Measurements from ENCODE around the gene LTF.
"Not testable (repeated sequence)": the region's sequence is repeated elsewhere in the genome, so short reads cannot be mapped to it uniquely, and the experiment has no call there.

The LTF gene

DNA sequence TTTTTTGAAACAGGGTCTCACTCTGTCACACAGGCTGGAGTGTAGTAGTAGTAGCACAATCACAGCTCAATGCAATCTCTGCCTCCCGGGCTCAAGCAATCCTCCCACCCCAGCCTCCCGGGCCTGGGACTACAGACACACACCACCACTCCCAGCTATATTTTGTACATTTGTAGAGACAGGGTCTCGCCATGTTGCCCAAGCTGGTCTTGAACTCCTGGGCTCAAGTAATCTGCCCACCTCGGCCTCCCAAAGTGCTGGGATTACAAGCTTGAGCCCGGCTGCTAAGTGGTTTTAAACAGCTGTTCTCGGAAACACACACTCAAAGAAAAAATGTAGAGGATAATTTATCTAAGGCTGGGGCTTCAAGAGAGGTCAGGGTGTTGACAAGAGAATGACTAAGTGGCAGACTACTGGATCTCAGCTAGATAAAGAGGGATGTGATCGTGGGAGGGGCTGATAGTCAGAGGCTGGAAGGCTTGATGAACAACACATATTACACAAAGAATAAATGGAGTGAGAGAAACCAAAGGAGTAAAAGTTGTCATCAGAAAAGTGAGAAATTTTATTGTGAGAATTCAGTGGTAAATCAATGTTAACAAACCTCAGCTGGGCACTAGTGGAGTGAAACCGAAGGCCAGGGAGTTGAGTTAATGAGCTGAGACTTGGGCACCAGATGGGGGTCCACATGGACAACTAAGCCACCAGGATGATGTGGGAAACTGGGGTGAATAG is 64.5 kb downstream of the LTF start:
- DNase-seq (ENCODE audit: low spot score): no peak
- H3K4me3 Mint-ChIP-seq: no peak overlapping the region
- H3K27me3 Mint-ChIP-seq (ENCODE audit: low read depth): peaks cover 18% of the 10 kb centered on the region
- H3K4me1 Mint-ChIP-seq (ENCODE audit: low read depth): peaks cover 5% of the 10 kb centered on the region
- H3K9me3 Mint-ChIP-seq: peaks cover 5% of the 10 kb centered on the region
- no peaks in the 10 kb centered on the region for H3K36me3 Mint-ChIP-seq (ENCODE audit: low read depth)
- no peak overlapping the region for H3K27ac Mint-ChIP-seq

DNA sequence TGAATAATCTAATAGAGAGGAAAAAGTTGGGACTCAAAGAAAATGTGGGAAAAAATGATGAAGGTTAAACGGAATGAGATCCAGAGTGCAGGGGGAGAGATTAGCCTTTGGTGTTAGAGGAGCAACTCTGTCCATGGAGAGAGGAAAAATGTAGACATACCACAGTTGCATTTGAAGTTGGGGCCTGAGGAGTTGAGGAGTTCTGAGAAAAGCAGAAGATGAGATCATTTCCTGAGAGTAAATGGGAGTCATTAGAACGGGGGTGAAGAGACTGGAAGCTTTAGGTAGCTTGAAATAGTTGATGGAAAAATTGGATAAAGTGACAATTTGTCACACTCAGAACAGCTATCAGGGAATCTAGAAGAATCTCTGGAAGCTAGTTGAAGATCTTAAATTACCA is 65.1 kb downstream of the LTF start:
- Mint-ChIP-seq H3K36me3 (ENCODE audit: low read depth) (no peaks in the 10 kb centered on the region), H3K4me3 (no peak overlapping the region), H3K9me3 (peaks cover 5% of the 10 kb centered on the region), H3K4me1 (ENCODE audit: low read depth) (peaks cover 5% of the 10 kb centered on the region), H3K27ac (no peak overlapping the region), H3K27me3 (ENCODE audit: low read depth) (peaks cover 21% of the 10 kb centered on the region)
- DNase-seq (ENCODE audit: low spot score): no peak

DNA sequence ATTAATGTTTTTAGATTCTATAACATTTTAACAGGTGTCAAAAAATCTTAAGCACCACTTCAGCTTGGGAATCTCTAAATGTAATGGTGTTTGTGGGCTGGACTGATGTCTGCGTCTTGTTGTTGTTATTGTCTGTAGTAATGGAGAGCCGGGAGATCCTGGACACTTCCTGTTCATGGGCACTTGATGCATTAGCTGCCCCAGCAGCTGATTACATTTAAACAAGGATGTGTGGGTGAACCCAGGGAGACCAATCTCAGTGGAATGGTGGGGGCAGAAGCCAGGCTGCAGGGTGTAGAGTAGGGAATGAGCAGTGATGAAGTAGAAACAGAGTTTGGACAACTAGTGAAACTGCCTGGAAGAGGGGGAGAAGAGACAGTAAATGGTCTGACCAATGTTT is 65.6 kb downstream of the LTF start:
- no peak overlapping the region for H3K4me3 Mint-ChIP-seq
- peaks cover 5% of the 10 kb centered on the region for H3K4me1 Mint-ChIP-seq (ENCODE audit: low read depth)
- no peaks in the 10 kb centered on the region for H3K36me3 Mint-ChIP-seq (ENCODE audit: low read depth)
- no peak for DNase-seq (ENCODE audit: low spot score)
- H3K9me3 Mint-ChIP-seq: peaks cover 5% of the 10 kb centered on the region
- H3K27me3 Mint-ChIP-seq (ENCODE audit: low read depth): peaks cover 24% of the 10 kb centered on the region
- no peak overlapping the region for H3K27ac Mint-ChIP-seq

DNA sequence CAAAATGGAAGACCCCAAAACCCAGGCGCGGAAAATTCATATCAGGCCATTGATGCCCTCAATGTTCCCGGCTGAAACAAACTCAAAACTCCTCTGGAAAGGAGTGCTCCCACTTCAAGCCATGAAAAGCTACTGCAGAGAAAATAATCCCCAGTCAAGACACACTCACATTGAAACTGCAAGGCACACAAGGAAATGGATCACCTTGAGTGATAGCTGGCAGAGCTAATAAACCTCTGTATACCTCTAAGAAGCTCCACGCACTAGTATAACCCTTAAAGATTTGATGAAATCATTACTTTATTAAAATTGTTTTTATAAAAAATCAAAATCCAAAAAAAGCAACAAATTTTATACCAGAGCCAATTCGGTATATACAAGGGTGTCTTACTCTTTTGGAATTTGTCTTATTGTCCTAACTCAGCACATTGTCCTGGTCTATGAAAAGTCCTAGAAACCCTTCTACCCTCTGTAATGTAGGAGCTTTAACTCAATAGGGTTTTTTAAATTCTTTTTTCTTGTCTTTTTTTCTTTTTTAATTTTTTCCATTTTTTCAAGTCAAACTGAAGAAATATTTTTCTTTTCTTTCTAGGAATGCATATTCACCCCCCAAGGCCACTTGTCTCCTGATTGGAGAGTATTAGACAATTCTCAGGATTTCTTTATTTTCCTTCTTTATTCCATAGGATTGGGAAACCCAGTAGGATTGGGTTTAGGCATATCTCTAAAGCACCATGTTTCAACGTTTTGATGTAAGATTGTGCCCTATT is 66.3 kb downstream of the LTF start:
- Mint-ChIP-seq H3K27me3 (ENCODE audit: low read depth) (peaks cover 24% of the 10 kb centered on the region), H3K9me3 (peaks cover 5% of the 10 kb centered on the region), H3K36me3 (ENCODE audit: low read depth) (no peaks in the 10 kb centered on the region), H3K4me3 (no peak overlapping the region), H3K27ac (no peak overlapping the region), H3K4me1 (ENCODE audit: low read depth) (peaks cover 5% of the 10 kb centered on the region)
- DNase-seq (ENCODE audit: low spot score): no peak

GRCh38 chr3:46397111-46397510 is 67.6 kb downstream of the LTF start:
- H3K4me1 Mint-ChIP-seq (ENCODE audit: low read depth): peaks cover 5% of the 10 kb centered on the region
- peaks cover 24% of the 10 kb centered on the region for H3K27me3 Mint-ChIP-seq (ENCODE audit: low read depth)
- no peak overlapping the region for H3K4me3 Mint-ChIP-seq
- no peak for DNase-seq (ENCODE audit: low spot score)
- H3K36me3 Mint-ChIP-seq (ENCODE audit: low read depth): no peaks in the 10 kb centered on the region
- H3K9me3 Mint-ChIP-seq: no peaks in the 10 kb centered on the region
- no peak overlapping the region for H3K27ac Mint-ChIP-seq

DNA sequence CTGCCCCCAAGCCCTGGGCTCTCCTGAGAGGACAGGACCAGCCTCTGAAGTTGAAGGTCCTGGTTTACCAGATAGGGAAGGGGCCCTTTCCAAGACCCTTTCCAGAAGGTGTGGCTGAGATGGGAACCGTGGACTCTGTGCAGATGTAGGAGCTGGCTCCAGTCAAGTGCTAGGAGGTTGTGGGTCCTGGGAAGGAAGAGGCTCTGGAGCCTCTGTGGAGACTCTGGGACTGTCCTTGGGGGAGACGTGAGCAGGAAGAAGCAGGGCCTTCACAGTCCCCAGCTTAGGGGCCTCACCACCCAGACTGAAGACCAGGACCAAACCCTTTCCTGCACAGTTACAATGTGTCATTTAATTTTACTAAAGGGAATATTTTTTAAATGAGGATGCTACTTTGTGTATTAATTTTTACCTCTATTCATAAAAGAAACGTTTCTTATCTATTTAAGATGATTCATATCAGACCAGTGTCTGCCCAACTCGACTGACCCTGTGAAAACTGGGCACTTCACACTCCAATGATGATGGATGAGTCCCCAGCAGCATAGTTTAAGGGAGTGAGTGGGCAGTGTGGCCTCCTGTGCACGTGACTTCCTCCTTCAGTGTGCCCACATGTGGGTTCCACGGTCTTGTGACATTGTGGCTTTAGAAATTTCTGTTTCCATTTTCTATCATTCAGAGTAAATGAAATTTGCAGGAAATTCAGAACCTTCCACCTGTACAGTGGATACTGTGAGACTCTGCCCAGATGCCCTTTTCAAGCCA is 68.8 kb downstream of the LTF start:
- Mint-ChIP-seq H3K27me3 (ENCODE audit: low read depth) (peaks cover 21% of the 10 kb centered on the region), H3K4me3 (no peak overlapping the region), H3K9me3 (no peaks in the 10 kb centered on the region), H3K36me3 (ENCODE audit: low read depth) (no peaks in the 10 kb centered on the region), H3K4me1 (ENCODE audit: low read depth) (peaks cover 5% of the 10 kb centered on the region), H3K27ac (no peak overlapping the region)
- DNase-seq (ENCODE audit: low spot score): no peak

DNA sequence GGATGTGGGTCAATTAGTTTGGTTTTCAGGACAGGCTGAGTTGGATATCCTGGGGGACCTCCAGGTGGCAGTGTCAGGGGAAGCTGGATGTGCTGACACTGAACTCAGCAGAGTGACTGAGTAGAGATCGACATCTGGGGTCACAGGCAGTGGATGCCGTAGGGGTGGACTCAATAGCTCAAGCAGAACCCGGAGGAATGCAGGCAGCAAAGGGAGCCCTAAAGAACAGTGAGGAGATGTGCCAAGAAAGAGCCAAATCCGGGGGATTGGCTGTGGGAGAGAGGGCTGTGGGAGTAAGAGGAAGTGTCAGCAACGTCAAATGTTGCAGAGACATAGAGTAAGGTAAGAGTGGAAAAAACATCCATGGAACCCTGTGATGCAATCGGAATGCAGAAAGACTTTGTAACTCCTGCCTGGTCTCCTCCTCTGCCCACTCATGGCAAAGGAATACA is 69.5 kb downstream of the LTF start:
- no peak for DNase-seq (ENCODE audit: low spot score)
- H3K27ac Mint-ChIP-seq: no peak overlapping the region

GRCh38 chr3:46393554-46394434 is 70.9 kb downstream of the LTF start:
- Mint-ChIP-seq H3K27ac (no peak overlapping the region), H3K4me1 (ENCODE audit: low read depth) (peaks cover 5% of the 10 kb centered on the region), H3K4me3 (no peak overlapping the region), H3K9me3 (no peaks in the 10 kb centered on the region), H3K36me3 (ENCODE audit: low read depth) (no peaks in the 10 kb centered on the region), H3K27me3 (ENCODE audit: low read depth) (peaks cover 21% of the 10 kb centered on the region)
- no peak for DNase-seq (ENCODE audit: low spot score)

More for the DNA sequence above, 69.5 kb downstream of the LTF start:
- Mint-ChIP-seq H3K27me3 (ENCODE audit: low read depth) (peaks cover 21% of the 10 kb centered on the region), H3K9me3 (no peaks in the 10 kb centered on the region), H3K36me3 (ENCODE audit: low read depth) (no peaks in the 10 kb centered on the region), H3K4me1 (ENCODE audit: low read depth) (peaks cover 5% of the 10 kb centered on the region), H3K4me3 (no peak overlapping the region)

DNA sequence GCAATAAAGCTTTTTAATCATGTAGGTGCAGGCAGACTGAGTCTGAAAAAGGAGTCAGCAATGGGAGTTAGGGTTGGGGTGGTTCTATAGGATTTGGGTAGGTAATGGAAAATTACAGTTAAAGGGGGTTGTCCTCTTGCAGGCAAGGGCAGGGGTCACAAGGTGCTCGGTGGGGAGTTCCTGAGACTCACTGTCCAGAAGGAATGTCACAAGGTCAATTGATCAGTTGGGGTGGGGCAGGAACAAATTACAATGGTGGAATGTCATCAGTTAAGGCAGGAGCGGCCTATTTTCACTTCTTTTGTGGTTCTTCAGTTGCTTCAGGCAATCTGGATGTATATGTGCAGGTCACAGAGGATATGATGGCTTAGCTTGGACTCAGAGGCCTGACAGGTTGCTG is 71.7 kb downstream of the LTF start:
- Mint-ChIP-seq H3K27me3 (ENCODE audit: low read depth) (peaks cover 21% of the 10 kb centered on the region), H3K9me3 (no peaks in the 10 kb centered on the region), H3K27ac (no peak overlapping the region), H3K36me3 (ENCODE audit: low read depth) (no peaks in the 10 kb centered on the region), H3K4me3 (no peak overlapping the region), H3K4me1 (ENCODE audit: low read depth) (peaks cover 5% of the 10 kb centered on the region)
- no peak for DNase-seq (ENCODE audit: low spot score)

DNA sequence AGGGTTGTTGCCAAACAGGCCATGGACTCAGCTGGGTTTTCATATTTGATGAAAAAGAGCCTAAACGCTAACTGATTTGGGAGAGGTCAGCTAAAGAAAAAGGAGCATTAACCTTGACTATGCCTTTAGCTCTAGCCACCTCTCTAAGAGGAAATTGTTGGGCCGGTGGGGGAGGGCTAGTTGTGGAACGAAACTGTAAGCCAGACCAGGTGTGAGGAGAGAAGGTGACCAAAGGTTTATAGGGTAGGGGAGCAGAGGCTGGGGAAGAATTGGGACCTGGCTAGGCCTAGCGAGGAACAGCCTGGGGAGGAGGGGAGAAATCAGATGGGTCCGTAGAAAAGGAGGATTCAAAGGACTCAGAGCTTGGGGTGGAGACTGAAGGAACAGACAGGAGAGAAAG is 73.2 kb downstream of the LTF start:
- H3K9me3 Mint-ChIP-seq; H3K36me3 Mint-ChIP-seq (ENCODE audit: low read depth); H3K27ac Mint-ChIP-seq; DNase-seq (ENCODE audit: low spot score); H3K4me1 Mint-ChIP-seq (ENCODE audit: low read depth); H3K4me3 Mint-ChIP-seq: not testable (repeated sequence)
- peaks cover 25% of the 10 kb centered on the region for H3K27me3 Mint-ChIP-seq (ENCODE audit: low read depth)

- Mint-ChIP-seq H3K4me1 (ENCODE audit: low read depth) (peaks cover 5% of the 10 kb centered on the region), H3K27me3 (ENCODE audit: low read depth) (peaks cover 26% of the 10 kb centered on the region), H3K9me3 (no peaks in the 10 kb centered on the region), H3K4me3 (no peak overlapping the region), H3K27ac (no peak overlapping the region), H3K36me3 (ENCODE audit: low read depth) (no peaks in the 10 kb centered on the region)
- DNase-seq (ENCODE audit: low spot score): no peak
Measured at GRCh38 chr3:46389306-46389705, 75.4 kb downstream of the LTF start.

- H3K4me1 Mint-ChIP-seq (ENCODE audit: low read depth); H3K9me3 Mint-ChIP-seq; H3K4me3 Mint-ChIP-seq; H3K27ac Mint-ChIP-seq; DNase-seq (ENCODE audit: low spot score); H3K36me3 Mint-ChIP-seq (ENCODE audit: low read depth): not testable (repeated sequence)
- H3K27me3 Mint-ChIP-seq (ENCODE audit: low read depth): peaks cover 28% of the 10 kb centered on the region
Measured at GRCh38 chr3:46388847-46389246, 75.9 kb downstream of the LTF start.

DNA sequence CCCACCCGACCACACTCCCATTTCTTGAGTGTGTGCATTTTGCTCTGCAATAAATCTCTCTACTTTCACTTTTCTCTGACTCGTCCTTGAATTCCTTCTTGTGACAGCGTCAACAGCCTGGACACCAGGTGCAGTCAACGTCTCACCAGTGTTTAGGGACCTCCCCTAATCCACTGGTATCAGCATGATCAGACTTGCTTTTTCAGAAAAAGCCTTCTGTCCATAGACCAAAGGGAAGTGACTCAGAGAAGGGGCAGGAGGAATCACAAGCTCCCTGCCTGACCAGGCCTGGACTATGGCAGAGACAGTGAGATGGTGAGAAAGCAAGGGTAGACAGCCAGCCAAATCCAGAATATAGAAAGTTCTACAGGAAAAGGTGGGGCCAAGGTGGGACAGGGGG is 78.5 kb downstream of the LTF start:
- Mint-ChIP-seq H3K27me3 (ENCODE audit: low read depth) (peaks cover 27% of the 10 kb centered on the region), H3K4me3 (peak overlapping the region; percentile 30), H3K36me3 (ENCODE audit: low read depth) (no peaks in the 10 kb centered on the region), H3K4me1 (ENCODE audit: low read depth) (peaks cover 17% of the 10 kb centered on the region), H3K9me3 (no peaks in the 10 kb centered on the region), H3K27ac (no peak overlapping the region)
- DNase-seq (ENCODE audit: low spot score): no peak
